ENCODE data around the gene RBM33. TPM values are rescaled to one million over a fixed set of nuclear protein-coding genes. Genes with fewer than 3 reads are reported as not detected.
"Not testable (repeated sequence)": the region's sequence is repeated elsewhere in the genome, so short reads cannot be mapped to it uniquely, and the experiment has no call there.

Gene RBM33
- total RNA-seq, 1 experiment from 2014 or later = 27.2 TPM

DNA sequence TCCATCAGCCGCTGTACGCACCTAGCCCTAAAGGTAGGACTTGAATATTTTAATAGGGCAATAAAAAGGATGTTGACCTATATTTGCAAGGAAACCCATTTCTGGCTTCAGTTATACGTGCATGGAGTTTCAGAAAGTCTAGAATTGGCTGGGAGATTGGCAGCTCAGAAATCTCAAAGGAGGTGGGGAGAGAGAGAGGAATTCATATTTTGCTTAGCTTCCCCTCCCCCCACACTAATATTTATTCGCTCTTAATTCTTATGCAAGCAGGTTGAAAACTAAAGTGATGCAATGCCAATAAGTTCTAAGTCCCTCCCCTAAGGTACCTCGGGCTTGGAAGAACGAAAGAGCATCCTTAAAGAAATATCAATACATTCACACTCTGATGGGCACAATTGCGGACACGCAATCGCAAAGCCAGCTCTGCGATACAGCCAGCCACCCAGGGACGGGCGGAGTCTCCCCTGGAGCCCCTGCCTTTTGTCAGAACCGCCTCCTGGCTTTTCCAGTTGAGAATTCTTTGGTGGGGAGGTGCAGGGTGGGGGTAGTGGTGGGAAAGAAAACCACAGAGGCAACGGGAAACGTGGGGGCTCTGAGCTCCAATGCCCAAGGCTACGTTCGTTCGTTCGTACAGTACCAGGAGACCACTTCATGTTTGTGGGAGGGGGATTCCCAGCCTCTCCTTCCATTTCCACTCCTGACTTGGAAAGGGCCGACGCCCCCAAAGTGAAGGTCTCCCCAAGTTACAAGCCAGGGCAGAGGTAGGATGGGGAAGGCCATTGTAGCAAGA, 166.5 kb downstream of the RBM33 start:
- no peak for DNase-seq (ENCODE audit: low read depth in 1 of 2, low spot score in 2 of 2)
- H3K36me3 ChIP-seq = no peaks in the 10 kb centered on the region
- no peak overlapping the region for H3K4me3 ChIP-seq
- peaks cover 81% of the 10 kb centered on the region for H3K27me3 ChIP-seq (replicated peaks)
- no peaks in the 10 kb centered on the region for H3K9me3 ChIP-seq (replicated peaks)
- no peaks in the 10 kb centered on the region for H3K4me1 ChIP-seq (replicated peaks)
- no peak overlapping the region for H3K27ac ChIP-seq

- H3K4me1 ChIP-seq (replicated peaks) = no peaks in the 10 kb centered on the region
- H3K27me3 ChIP-seq (replicated peaks) = peaks cover 76% of the 10 kb centered on the region
- no peak overlapping the region for H3K4me3 ChIP-seq
- no peak overlapping the region for H3K27ac ChIP-seq
- no peaks in the 10 kb centered on the region for H3K9me3 ChIP-seq (replicated peaks)
- no peak for DNase-seq (ENCODE audit: low read depth in 1 of 2, low spot score in 2 of 2)
- no peaks in the 10 kb centered on the region for H3K36me3 ChIP-seq
Measured at GRCh38 chr7:155811560-155811894, 167.1 kb downstream of the RBM33 start.

DNA sequence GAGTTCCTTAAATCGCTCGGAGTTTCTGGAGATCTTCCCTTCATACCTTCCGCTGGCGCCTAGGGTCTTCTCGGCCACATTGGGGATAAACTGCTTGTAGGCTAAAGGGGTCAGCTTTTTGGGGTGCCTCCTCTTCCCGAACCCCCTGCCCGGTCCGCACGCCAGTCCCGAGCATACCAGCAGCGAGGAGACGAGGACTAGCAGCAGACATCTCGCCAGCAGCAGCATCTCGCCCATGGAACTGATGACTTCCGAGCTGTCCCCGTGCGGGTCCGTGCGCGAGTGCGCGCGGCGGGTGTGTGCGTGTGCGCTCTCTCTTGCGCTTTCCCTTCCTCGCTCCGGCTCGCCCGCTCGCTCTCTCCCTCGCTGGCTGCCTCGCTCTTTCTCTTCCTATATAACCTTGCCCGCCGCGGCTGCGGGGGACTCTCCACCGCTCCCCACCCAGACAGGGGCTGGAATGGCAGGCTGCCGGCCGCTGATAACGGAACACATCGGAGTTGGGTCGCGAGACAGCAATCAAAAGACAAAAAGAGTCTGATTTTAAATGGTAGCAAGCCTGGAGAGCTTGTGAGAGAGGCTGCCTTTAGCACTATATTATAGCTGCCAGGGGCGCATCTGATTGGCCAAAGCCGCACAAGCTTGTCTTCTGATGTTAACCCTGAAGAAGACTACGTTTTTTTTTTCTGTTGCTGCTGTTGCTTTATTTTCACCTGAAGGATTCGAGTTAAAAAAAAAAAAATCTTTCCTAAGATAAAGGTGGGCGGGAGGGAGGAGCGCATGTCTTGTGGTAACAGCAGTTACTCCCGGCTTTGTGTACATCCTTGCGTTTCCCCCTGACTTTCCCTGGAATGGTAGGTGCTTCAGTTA, 167.7 kb downstream of the RBM33 start, which contains the start of gene SHH:
Gene SHH (minus strand): TSS at position 569 of the 867 bp plus-strand sequence. CDS start 341 bp downstream, at position 228.
- no peak for DNase-seq (ENCODE audit: low read depth in 1 of 2, low spot score in 2 of 2)

DNA sequence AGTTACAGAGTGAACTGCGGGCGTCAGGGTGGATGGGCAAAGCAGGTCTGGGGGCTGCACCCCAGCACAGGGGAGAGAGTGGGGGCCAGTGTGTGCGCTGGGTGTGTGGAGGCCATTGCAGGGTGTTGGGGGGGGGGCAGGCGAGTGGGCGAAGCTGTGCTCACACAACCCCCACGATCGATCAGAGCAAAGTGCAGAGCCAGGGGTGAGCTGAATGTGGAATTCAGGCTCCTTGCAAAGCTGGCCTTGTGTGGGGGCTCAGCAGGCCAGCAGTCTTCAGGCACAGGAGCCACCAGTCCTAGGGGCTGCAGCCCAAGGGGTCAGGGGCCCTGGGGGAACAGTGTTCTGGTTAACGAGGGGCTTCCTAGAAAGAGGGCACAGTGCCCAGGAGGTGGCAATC, 168.7 kb downstream of the RBM33 start:
- H3K4me3 ChIP-seq = no peak overlapping the region
- peaks cover 62% of the 10 kb centered on the region for H3K27me3 ChIP-seq (replicated peaks)
- no peaks in the 10 kb centered on the region for H3K4me1 ChIP-seq (replicated peaks)
- no peaks in the 10 kb centered on the region for H3K9me3 ChIP-seq (replicated peaks)
- DNase-seq (ENCODE audit: low read depth in 1 of 2, low spot score in 2 of 2) = no peak
- no peaks in the 10 kb centered on the region for H3K36me3 ChIP-seq
- H3K27ac ChIP-seq = no peak overlapping the region

More for the DNA sequence above, 167.7 kb downstream of the RBM33 start, which contains the start of gene SHH:
- Histone ChIP-seq H3K27ac (no peak within 1 kb of the TSS), H3K4me3 (no peak within 1 kb of the TSS), H3K36me3 (no peaks in the 10 kb centered on the region), H3K4me1 (replicated peaks) (no peaks in the 10 kb centered on the region), H3K27me3 (replicated peaks) (peaks cover 70% of the 10 kb centered on the region), H3K9me3 (replicated peaks) (no peaks in the 10 kb centered on the region)

GRCh38 chr7:155813546-155814315, 169.3 kb downstream of the RBM33 start:
- Histone ChIP-seq H3K36me3 (no peaks in the 10 kb centered on the region), H3K9me3 (replicated peaks) (no peaks in the 10 kb centered on the region), H3K4me1 (replicated peaks) (no peaks in the 10 kb centered on the region), H3K4me3 (no peak overlapping the region), H3K27me3 (replicated peaks) (peaks cover 57% of the 10 kb centered on the region), H3K27ac (no peak overlapping the region)
- no peak for DNase-seq (ENCODE audit: low read depth in 1 of 2, low spot score in 2 of 2)

GRCh38 chr7:155814316-155815276, 170.1 kb downstream of the RBM33 start:
- Histone ChIP-seq H3K9me3 (replicated peaks) (no peaks in the 10 kb centered on the region), H3K4me3 (no peak overlapping the region), H3K4me1 (replicated peaks) (no peaks in the 10 kb centered on the region), H3K27ac (no peak overlapping the region), H3K27me3 (replicated peaks) (peaks cover 48% of the 10 kb centered on the region), H3K36me3 (no peaks in the 10 kb centered on the region)
- DNase-seq (ENCODE audit: low read depth in 1 of 2, low spot score in 2 of 2) = no peak

- H3K36me3 ChIP-seq = no peaks in the 10 kb centered on the region
Measured at GRCh38 chr7:155815332-155816191, 171.1 kb downstream of the RBM33 start.

GRCh38 chr7:155816192-155816508, 171.7 kb downstream of the RBM33 start:
- Histone ChIP-seq H3K36me3 (no peaks in the 10 kb centered on the region), H3K4me3 (no peak overlapping the region), H3K4me1 (replicated peaks) (no peaks in the 10 kb centered on the region), H3K9me3 (replicated peaks) (no peaks in the 10 kb centered on the region), H3K27ac (no peak overlapping the region), H3K27me3 (replicated peaks) (peaks cover 32% of the 10 kb centered on the region)
- no peak for DNase-seq (ENCODE audit: low read depth in 1 of 2, low spot score in 2 of 2)

More at GRCh38 chr7:155815332-155816191, 171.1 kb downstream of the RBM33 start:
- H3K27ac ChIP-seq = no peak overlapping the region
- H3K4me3 ChIP-seq = no peak overlapping the region
- no peaks in the 10 kb centered on the region for H3K9me3 ChIP-seq (replicated peaks)
- no peaks in the 10 kb centered on the region for H3K4me1 ChIP-seq (replicated peaks)
- DNase-seq (ENCODE audit: low read depth in 1 of 2, low spot score in 2 of 2) = peak; percentile 41 to 75
- H3K27me3 ChIP-seq (replicated peaks) = peaks cover 38% of the 10 kb centered on the region

GRCh38 chr7:155816996-155817395, 172.5 kb downstream of the RBM33 start:
- Histone ChIP-seq H3K27ac (no peak overlapping the region), H3K27me3 (replicated peaks) (peaks cover 26% of the 10 kb centered on the region), H3K4me3 (no peak overlapping the region), H3K9me3 (replicated peaks) (no peaks in the 10 kb centered on the region), H3K4me1 (replicated peaks) (no peaks in the 10 kb centered on the region), H3K36me3 (no peaks in the 10 kb centered on the region)
- DNase-seq (ENCODE audit: low read depth in 1 of 2, low spot score in 2 of 2) = no peak

DNA sequence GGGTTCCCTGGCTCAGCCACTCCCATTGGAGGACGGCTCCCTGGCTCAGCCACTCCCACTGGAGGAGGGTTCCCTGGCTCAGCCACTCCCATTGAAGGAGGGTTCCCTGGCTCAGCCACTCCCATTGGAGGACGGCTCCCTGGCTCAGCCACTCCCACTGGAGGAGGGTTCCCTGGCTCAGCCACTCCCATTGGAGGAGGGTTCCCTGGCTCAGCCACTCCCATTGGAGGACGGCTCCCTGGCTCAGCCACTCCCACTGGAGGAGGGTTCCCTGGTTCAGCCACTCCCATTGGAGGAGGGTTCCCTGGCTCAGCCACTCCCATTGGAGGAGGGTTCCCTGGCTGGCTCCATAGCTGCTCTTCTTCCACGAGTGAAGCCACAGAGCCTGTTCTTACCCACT, 173.1 kb downstream of the RBM33 start:
- not testable (repeated sequence) for H3K9me3 ChIP-seq (replicated peaks); DNase-seq (ENCODE audit: low read depth in 1 of 2, low spot score in 2 of 2); H3K4me3 ChIP-seq; H3K27ac ChIP-seq; H3K36me3 ChIP-seq; H3K4me1 ChIP-seq (replicated peaks)
- peaks cover 26% of the 10 kb centered on the region for H3K27me3 ChIP-seq (replicated peaks)

- Histone ChIP-seq H3K4me1 (replicated peaks) (no peaks in the 10 kb centered on the region), H3K4me3 (no peak overlapping the region), H3K27ac (no peak overlapping the region), H3K36me3 (no peaks in the 10 kb centered on the region), H3K9me3 (replicated peaks) (no peaks in the 10 kb centered on the region), H3K27me3 (replicated peaks) (peaks cover 18% of the 10 kb centered on the region)
- peak in 1 of 2 experiments; percentile 42 for DNase-seq (ENCODE audit: low read depth in 1 of 2, low spot score in 2 of 2)
Measured at GRCh38 chr7:155818154-155818819, 173.8 kb downstream of the RBM33 start.

DNA sequence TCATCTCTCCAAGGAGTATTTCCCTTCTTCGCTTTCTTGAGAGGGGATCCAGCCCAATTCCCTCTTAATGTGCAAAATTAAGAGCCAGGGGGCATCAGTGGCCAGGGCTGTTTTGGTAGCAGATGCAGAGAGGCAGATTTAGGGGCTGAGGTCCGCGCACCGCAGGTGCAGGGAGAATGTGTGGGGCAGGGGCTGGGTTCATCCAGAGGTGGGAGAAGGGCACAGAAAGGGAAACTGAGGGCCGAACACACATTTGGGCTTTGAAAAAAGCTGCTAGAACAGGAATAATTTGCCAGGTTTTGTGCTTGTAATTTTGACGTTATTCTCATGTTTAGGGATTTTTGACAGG, 174.3 kb downstream of the RBM33 start:
- Histone ChIP-seq H3K9me3 (replicated peaks) (no peaks in the 10 kb centered on the region), H3K27ac (no peak overlapping the region), H3K27me3 (replicated peaks) (peaks cover 15% of the 10 kb centered on the region), H3K4me1 (replicated peaks) (no peaks in the 10 kb centered on the region), H3K4me3 (no peak overlapping the region), H3K36me3 (no peaks in the 10 kb centered on the region)
- no peak for DNase-seq (ENCODE audit: low read depth in 1 of 2, low spot score in 2 of 2)

Measured in SJSA1 (cell line).